Upper lobe of right lung (tissue), 1 donor: ENCODE data around the gene C2orf81. TPM values are rescaled to one million over a fixed set of nuclear protein-coding genes. Genes with fewer than 3 reads are reported as not detected.
A peak's percentile ranks its signal among the peaks of the same experiment; 100 is the strongest.

Source experiments
- ATAC-seq: fragments of 200-7000 bp; cut with Tn5 transposase; one replicate; pipeline ENCODE4 v1.9.1; 2020; ENCODE audit warnings: mild to moderate bottlenecking, moderate library complexity
- DNase-seq: peaks from one replicate; pipeline ENCODE4 v3.0.0-alpha.2; 2020
- H3K27ac ChIP-seq: fragments of 200-600 bp; one replicate; pipeline ENCODE4 v1.8.0; 2022
- H3K27me3 ChIP-seq: fragments of 200-600 bp; one replicate; pipeline ENCODE4 v1.8.0; 2022; ENCODE audit warnings: mild to moderate bottlenecking
- H3K36me3 ChIP-seq: fragments of 200-600 bp; one replicate; pipeline ENCODE4 v1.8.0; 2022
- H3K4me1 ChIP-seq: fragments of 200-600 bp; one replicate; pipeline ENCODE4 v1.8.0; 2022
- H3K4me3 ChIP-seq: fragments of 200-600 bp; one replicate; pipeline ENCODE4 v1.8.0; 2022; ENCODE audit warnings: mild to moderate bottlenecking
- H3K9me3 ChIP-seq: fragments of 200-600 bp; one replicate; pipeline ENCODE4 v1.8.0; 2022
- CTCF ChIP-seq: fragments of 200-600 bp; IDR thresholded peaks from one replicate; pipeline ENCODE4 v1.8.0; 2022; ENCODE audit warnings: antibody characterized with exemption
- intact Hi-C: fragments of 100-400 bp; cut with DNase I; formaldehyde crosslinking; loops from one replicate; pipeline ENCODE4 v1.11.0; 2022
- total RNA-seq: library from RNA; stranded (reverse); fragmentation: NEBNext Ultra II Directional; extraction: Animal tissue kit (Norgen Biotek cat#: 25700); gene quantifications from one replicate; pipeline ENCODE4 v1.2.1, GENCODE V29; 2021
- donor health status: DM: no; HTN: yes; CAD: no; lungs with severe emphysema.

Gene C2orf81
- total RNA-seq, 1 donor from 2014 or later, result 2.1 TPM

GRCh38 chr2:74392449-74392743 is 29.0 kb downstream of the C2orf81 start:
- Histone ChIP-seq H3K27me3 (no peaks in the 10 kb centered on the region), H3K36me3 (no peaks in the 10 kb centered on the region), H3K9me3 (no peaks in the 10 kb centered on the region), H3K4me1 (peaks cover 22% of the 10 kb centered on the region), H3K4me3 (no peak overlapping the region), H3K27ac (no peak overlapping the region)
- no peak for DNase-seq
- TF ChIP-seq CTCF, result no peak
- intact Hi-C loops, result no loop called here
- no peak for ATAC-seq

GRCh38 chr2:74391580-74392448 is 29.6 kb downstream of the C2orf81 start:
- peak; percentile 97 for TF ChIP-seq CTCF

GRCh38 chr2:74391209-74391579 is 30.2 kb downstream of the C2orf81 start:
- ATAC-seq (no peak), DNase-seq (no peak)
- peaks cover 22% of the 10 kb centered on the region for H3K4me1 ChIP-seq
- no peak for TF ChIP-seq CTCF
- H3K27me3 ChIP-seq, result no peaks in the 10 kb centered on the region
- H3K36me3 ChIP-seq, result no peaks in the 10 kb centered on the region
- intact Hi-C loops, result no loop called here
- H3K9me3 ChIP-seq, result no peaks in the 10 kb centered on the region
- H3K4me3 ChIP-seq, result peak overlapping the region; percentile 71
- H3K27ac ChIP-seq, result peak overlapping the region; percentile 92

More at GRCh38 chr2:74391580-74392448, 29.6 kb downstream of the C2orf81 start:
- ATAC-seq (peak; percentile 98), DNase-seq (peak; percentile 97)
- no peaks in the 10 kb centered on the region for H3K9me3 ChIP-seq
- intact Hi-C loops, result no loop called here
- H3K27ac ChIP-seq, result peak overlapping the region; percentile 92
- H3K4me3 ChIP-seq, result peak overlapping the region; percentile 71
- H3K4me1 ChIP-seq, result peaks cover 22% of the 10 kb centered on the region
- no peaks in the 10 kb centered on the region for H3K36me3 ChIP-seq
- no peaks in the 10 kb centered on the region for H3K27me3 ChIP-seq

- DNase-seq (no peak), ATAC-seq (no peak)
- TF ChIP-seq CTCF, result no peak
- intact Hi-C loops, result no loop called here
- Histone ChIP-seq H3K36me3 (no peaks in the 10 kb centered on the region), H3K27ac (no peak overlapping the region), H3K4me3 (peak overlapping the region; percentile 71), H3K4me1 (peaks cover 22% of the 10 kb centered on the region), H3K27me3 (no peaks in the 10 kb centered on the region), H3K9me3 (no peaks in the 10 kb centered on the region)
Observed at GRCh38 chr2:74390606-74391005, 30.8 kb downstream of the C2orf81 start.

- intact Hi-C loops, result no loop called here
- H3K4me1 ChIP-seq, result peaks cover 50% of the 10 kb centered on the region
Observed at GRCh38 chr2:74387346-74387745, 34.1 kb downstream of the C2orf81 start.

More at GRCh38 chr2:74387346-74387745, 34.1 kb downstream of the C2orf81 start:
- no peaks in the 10 kb centered on the region for H3K9me3 ChIP-seq
- no peak for ATAC-seq
- DNase-seq, result no peak
- no peak overlapping the region for H3K4me3 ChIP-seq
- no peak overlapping the region for H3K27ac ChIP-seq
- H3K27me3 ChIP-seq, result no peaks in the 10 kb centered on the region
- no peak for TF ChIP-seq CTCF
- H3K36me3 ChIP-seq, result no peaks in the 10 kb centered on the region
